MM.1S (cell line): ENCODE measurements around the gene FAM221A.
A peak's percentile ranks its signal among the peaks of the same experiment; 100 is the strongest.

Experiments
- DNase-seq: peaks from one replicate; pipeline ENCODE4 v3.0.0-alpha.2; 2015
- H2AFZ ChIP-seq: fragments of 300-600 bp; sonication (generic); 2 replicates; pipeline ENCODE4 v1.6.0; 2016; ENCODE audit warnings: antibody characterized with exemption, low read length
- H3F3A ChIP-seq: fragments of 300-600 bp; sonication (generic); 2 replicates; pipeline ENCODE4 v1.6.1; 2016; ENCODE audit warnings: mild to moderate bottlenecking, antibody characterized with exemption, low read length, moderate library complexity, mixed read lengths; ENCODE audit not compliant: insufficient read depth
- H3K27ac ChIP-seq: fragments of 300-600 bp; sonication (generic); 2 replicates; pipeline ENCODE4 v1.5.1; 2016; ENCODE audit warnings: mild to moderate bottlenecking, low read length
- H3K27me3 ChIP-seq: fragments of 300-600 bp; sonication (generic); replicated peaks from 2 replicates; pipeline ENCODE4 v1.6.0; 2016; ENCODE audit warnings: low read length; ENCODE audit not compliant: insufficient read depth
- H3K36me3 ChIP-seq: fragments of 300-600 bp; sonication (generic); replicated peaks from 2 replicates; pipeline ENCODE4 v1.6.1; 2016; ENCODE audit warnings: mild to moderate bottlenecking, low read length, mixed read lengths; ENCODE audit not compliant: insufficient read depth
- H3K4me1 ChIP-seq: fragments of 300-600 bp; sonication (generic); 2 replicates; pipeline ENCODE4 v1.6.1; 2016; ENCODE audit warnings: low read length, mixed read lengths
- H3K4me2 ChIP-seq: fragments of 300-600 bp; sonication (generic); 2 replicates; pipeline ENCODE4 v1.6.0; 2016; ENCODE audit warnings: low read depth, low read length
- H3K4me3 ChIP-seq: fragments of 300-600 bp; sonication (generic); 2 replicates; pipeline ENCODE4 v1.5.1; 2016; ENCODE audit warnings: low read length, mixed read lengths
- H3K79me2 ChIP-seq: fragments of 300-600 bp; sonication (generic); 2 replicates; pipeline ENCODE4 v1.6.1; 2016; ENCODE audit warnings: mixed run types, low read length, mixed read lengths
- H3K9ac ChIP-seq: fragments of 300-600 bp; sonication (generic); 2 replicates; pipeline ENCODE4 v1.6.1; 2016; ENCODE audit warnings: low read length, mixed read lengths
- H3K9me2 ChIP-seq: fragments of 300-600 bp; sonication (generic); replicated peaks from 2 replicates; pipeline ENCODE4 v1.6.1; 2016; ENCODE audit warnings: mild to moderate bottlenecking, low read length, mixed read lengths; ENCODE audit not compliant: insufficient read depth
- H3K9me3 ChIP-seq: fragments of 300-600 bp; sonication (generic); replicated peaks from 2 replicates; pipeline ENCODE4 v1.6.1; 2016; ENCODE audit warnings: mild to moderate bottlenecking, low read length, mixed read lengths; ENCODE audit not compliant: insufficient read depth
- H4K20me1 ChIP-seq: fragments of 300-600 bp; sonication (generic); 2 replicates; pipeline ENCODE4 v1.6.1; 2016; ENCODE audit warnings: mild to moderate bottlenecking, low read length, moderate library complexity, mixed read lengths; ENCODE audit not compliant: insufficient read depth
- EZH2 ChIP-seq: fragments of 300-600 bp; sonication (generic); optimal IDR thresholded peaks from 2 replicates; pipeline ENCODE3; 2017; ENCODE audit warnings: low read depth, mild to moderate bottlenecking, antibody characterized with exemption, low read length, mixed read lengths
- EZH2phosphoT487 ChIP-seq: fragments of 300-600 bp; sonication (generic); IDR thresholded peaks from 2 replicates; pipeline ENCODE4 v1.6.1; 2018; ENCODE audit warnings: antibody characterized with exemption, low read length
- TF ChIP-seq, protein P1 (sequence below): fragments of 300-600 bp; sonication (generic); IDR thresholded peaks from 2 replicates; pipeline ENCODE4 v1.5.1; 2016; ENCODE audit warnings: antibody characterized with exemption, low read length, mixed read lengths

FAM221A gene

DNA sequence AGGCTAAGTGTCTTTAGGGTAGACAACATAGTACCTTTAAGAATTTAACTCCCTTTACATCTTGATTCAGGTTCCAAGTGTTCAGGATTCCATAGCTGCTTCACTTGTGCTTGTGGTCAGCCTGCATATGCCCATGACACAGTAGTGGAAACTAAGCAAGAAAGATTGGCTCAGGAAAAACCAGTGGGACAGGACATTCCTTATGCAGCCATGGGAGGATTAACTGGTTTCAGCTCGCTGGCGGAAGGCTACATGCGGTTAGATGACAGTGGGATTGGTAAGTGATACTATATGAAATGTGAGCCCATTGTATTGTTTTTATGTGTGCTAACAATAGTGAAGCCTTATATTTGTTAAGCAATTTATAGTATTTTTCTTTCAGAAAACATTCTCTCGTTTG is 11.3 kb downstream of the FAM221A start:
- Histone ChIP-seq H4K20me1 (no peaks in the 10 kb centered on the region), H3K79me2 (no peaks in the 10 kb centered on the region), H2AFZ (no peak overlapping the region), H3K4me2 (no peak overlapping the region), H3K4me1 (no peaks in the 10 kb centered on the region), H3K27me3 (no peaks in the 10 kb centered on the region), H3K27ac (no peak overlapping the region), H3K4me3 (no peak overlapping the region), H3K9ac (no peak overlapping the region), H3K9me3 (no peaks in the 10 kb centered on the region), H3K36me3 (no peaks in the 10 kb centered on the region), H3F3A (no peaks in the 10 kb centered on the region), H3K9me2 (no peaks in the 10 kb centered on the region)
- DNase-seq: no peak
- TF ChIP-seq EZH2phosphoT487 (no peak), EZH2 (no peak)
- TF ChIP-seq, protein P1, sequence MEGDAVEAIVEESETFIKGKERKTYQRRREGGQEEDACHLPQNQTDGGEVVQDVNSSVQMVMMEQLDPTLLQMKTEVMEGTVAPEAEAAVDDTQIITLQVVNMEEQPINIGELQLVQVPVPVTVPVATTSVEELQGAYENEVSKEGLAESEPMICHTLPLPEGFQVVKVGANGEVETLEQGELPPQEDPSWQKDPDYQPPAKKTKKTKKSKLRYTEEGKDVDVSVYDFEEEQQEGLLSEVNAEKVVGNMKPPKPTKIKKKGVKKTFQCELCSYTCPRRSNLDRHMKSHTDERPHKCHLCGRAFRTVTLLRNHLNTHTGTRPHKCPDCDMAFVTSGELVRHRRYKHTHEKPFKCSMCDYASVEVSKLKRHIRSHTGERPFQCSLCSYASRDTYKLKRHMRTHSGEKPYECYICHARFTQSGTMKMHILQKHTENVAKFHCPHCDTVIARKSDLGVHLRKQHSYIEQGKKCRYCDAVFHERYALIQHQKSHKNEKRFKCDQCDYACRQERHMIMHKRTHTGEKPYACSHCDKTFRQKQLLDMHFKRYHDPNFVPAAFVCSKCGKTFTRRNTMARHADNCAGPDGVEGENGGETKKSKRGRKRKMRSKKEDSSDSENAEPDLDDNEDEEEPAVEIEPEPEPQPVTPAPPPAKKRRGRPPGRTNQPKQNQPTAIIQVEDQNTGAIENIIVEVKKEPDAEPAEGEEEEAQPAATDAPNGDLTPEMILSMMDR: no peak

DNA sequence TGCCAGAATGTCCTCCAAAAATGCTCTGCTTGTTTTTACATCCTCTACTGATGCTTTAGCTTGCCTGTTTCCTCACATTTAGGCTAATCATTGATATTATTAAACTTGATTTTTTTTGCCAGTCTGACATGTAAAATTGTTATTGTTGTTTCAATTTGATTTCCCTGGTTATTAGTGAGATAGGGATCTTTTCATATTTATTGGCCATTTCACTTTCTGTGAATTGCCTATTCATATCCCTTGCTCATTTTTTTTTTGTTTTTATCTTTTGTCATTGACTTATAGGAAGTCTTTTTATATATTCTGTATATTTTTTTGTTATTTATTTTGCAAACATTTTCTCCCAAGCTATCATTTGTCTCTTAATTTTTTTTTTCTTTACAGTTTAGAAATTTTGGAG is 13.2 kb downstream of the FAM221A start:
- TF ChIP-seq, protein P1: no peak
- no peak for TF ChIP-seq EZH2phosphoT487
- TF ChIP-seq EZH2: no peak
- Histone ChIP-seq H3K27me3 (no peaks in the 10 kb centered on the region), H2AFZ (no peak overlapping the region), H3K4me2 (no peak overlapping the region), H3K9me3 (no peaks in the 10 kb centered on the region), H3K4me3 (no peak overlapping the region), H3F3A (no peaks in the 10 kb centered on the region), H3K9me2 (no peaks in the 10 kb centered on the region), H3K4me1 (no peaks in the 10 kb centered on the region), H4K20me1 (no peaks in the 10 kb centered on the region), H3K36me3 (no peaks in the 10 kb centered on the region), H3K9ac (no peak overlapping the region), H3K79me2 (no peaks in the 10 kb centered on the region), H3K27ac (no peak overlapping the region)
- no peak for DNase-seq

DNA sequence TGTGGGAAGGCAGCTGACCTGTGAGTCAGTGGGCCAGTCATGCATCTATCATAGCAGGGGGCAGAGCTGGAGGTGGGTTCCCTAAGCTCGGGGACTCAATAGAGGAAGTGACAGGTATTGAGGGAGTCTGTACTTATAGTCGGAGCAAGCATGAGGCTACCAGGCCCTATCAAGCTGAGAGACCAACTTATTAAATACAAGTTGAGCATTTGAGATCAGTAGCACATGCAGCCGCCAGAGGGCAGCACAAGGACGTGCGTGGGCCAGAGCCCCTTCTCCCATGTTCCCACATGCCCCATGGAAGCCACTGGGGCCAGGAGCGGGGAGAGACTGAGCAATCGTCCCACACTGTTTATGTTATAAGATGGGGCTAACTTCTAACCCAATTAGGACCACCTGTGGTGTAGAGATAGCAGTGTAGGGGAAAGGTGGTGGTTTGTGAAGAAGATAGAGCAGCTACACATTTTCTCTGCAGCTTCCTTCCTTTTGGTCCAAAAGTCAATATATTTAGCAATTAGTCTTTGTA is 17.0 kb downstream of the FAM221A start:
- no peaks in the 10 kb centered on the region for H3K36me3 ChIP-seq
- DNase-seq: peak; percentile 63
- H3K4me1 ChIP-seq: no peaks in the 10 kb centered on the region
- peak overlapping the region; percentile 36; the same call in 1 of the 2 replicates for H2AFZ ChIP-seq
- no peaks in the 10 kb centered on the region for H4K20me1 ChIP-seq
- no peak overlapping the region for H3K4me3 ChIP-seq
- no peaks in the 10 kb centered on the region for H3K9me3 ChIP-seq
- TF ChIP-seq EZH2phosphoT487 (no peak), EZH2 (no peak)
- TF ChIP-seq, protein P1: peak; percentile 92
- no peak overlapping the region for H3K9ac ChIP-seq
- no peak overlapping the region for H3K4me2 ChIP-seq
- H3K27me3 ChIP-seq: no peaks in the 10 kb centered on the region
- no peaks in the 10 kb centered on the region for H3K79me2 ChIP-seq
- no peak overlapping the region for H3K27ac ChIP-seq
- H3F3A ChIP-seq: no peaks in the 10 kb centered on the region
- H3K9me2 ChIP-seq: no peaks in the 10 kb centered on the region
